Tibial nerve (tissue), 4 donors: ENCODE measurements around the gene OLFM1.

ENCODE experiments used
- CTCF ChIP-seq, 5 experiments: fragments of 200-600 bp in 3 of 5; fragments of 450-650 bp in 2 of 5; sonication (generic) in 3 of 5; IDR thresholded peaks; one replicate each; pipeline ENCODE4 v1.5.1; 2016 to 2019; ENCODE audit warnings: antibody characterized with exemption in 5 of 5, mild to moderate bottlenecking in 3 of 5, moderate library complexity in 2 of 5
- EP300 ChIP-seq, 2 donors: sonication (generic); formaldehyde crosslinking; IDR thresholded peaks; one replicate each; pipeline ENCODE4 v1.6.1; 2017; ENCODE audit warnings: antibody characterized with exemption in 2 of 2, mild to moderate bottlenecking in 1 of 2
- POLR2A ChIP-seq, 2 donors: fragments of 450-650 bp; IDR thresholded peaks; one replicate each; pipeline ENCODE4 v1.6.1; 2017; ENCODE audit warnings: antibody characterized with exemption in 2 of 2, mild to moderate bottlenecking in 2 of 2, moderate library complexity in 2 of 2

GRCh38 chr9:135120249-135120648, 32.8 kb downstream of the OLFM1 start:
- TF ChIP-seq EP300 (IDR thresholded peaks at IDR 0.05), result no peak
- TF ChIP-seq CTCF (IDR thresholded peaks at IDR 0.05), result no peak
- no peak for TF ChIP-seq POLR2A (IDR thresholded peaks at IDR 0.05)
